Activated CD4-positive, alpha-beta T cell treated with anti-CD3 and anti-CD28 coated beads, Interleukin-2, amount 50 U/mL, for 24 hours (primary cell): ENCODE results near the gene PEAK1.
"Not testable (repeated sequence)": the region's sequence is repeated elsewhere in the genome, so short reads cannot be mapped to it uniquely, and the experiment has no call there.

Experiments
- DNase-seq, 2 donors: peaks; one replicate each; pipeline ENCODE4 v3.0.0-alpha.2; 2020; ENCODE audit warnings: low read depth in 1 of 2, low spot score in 1 of 2

PEAK1 gene

DNA sequence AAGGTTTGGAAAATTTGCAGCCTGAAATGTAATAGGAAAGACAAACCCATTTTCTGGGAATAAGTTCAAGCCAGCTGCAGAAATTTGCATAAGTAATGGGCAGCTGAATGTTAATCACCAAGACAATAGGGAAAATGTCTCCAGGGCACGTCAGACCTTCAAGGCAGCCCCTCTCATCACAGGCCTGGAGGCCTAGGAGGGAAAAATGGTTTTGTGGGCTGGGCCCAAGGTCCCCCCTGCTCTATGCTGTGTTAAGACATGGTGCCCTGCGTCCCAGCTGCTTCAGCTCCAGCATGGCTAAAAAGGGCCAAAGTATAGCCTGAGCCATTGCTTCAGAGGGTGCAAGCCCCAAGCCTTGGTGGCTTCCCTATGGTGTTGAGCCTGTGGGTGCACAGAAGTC lies 184.3 kb downstream of the PEAK1 start:
- no peak for DNase-seq

DNA sequence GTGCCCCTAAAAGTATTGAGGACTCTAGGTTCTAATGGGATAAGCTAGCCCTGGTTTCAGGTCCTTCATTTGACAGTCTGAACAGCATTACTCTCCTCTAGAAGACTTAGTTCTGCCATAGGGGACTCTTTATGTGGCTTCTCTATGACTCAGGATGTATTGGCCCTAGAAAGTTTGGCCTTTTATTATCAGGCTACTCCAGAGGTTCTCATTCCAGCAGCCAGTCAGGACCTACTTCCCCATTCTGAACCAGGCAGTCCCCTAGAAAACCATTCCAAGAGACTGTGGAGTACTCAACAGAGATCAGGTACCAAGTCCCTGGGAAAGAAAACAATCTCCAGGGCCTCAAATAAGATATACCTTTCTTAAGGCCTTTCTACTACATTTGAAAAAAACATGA lies 191.1 kb downstream of the PEAK1 start:
- no peak for DNase-seq

DNA sequence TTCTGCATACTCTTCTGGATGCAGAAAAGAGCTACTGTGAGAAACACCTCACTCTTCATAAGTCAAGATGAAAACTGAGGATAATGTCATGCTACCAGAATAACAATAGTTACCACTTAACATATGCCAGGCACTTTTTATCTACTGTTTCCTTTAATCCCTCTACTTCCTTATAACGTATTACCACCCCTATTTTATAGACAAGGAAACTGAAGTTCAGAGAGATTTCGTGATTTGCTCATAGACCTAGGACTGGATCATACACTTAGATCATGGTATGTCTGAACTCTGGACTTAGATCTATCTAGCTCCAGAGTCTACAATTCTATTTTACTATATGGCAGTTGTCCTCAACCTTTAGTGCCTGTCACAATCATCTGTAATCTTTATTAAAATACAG lies 193.3 kb downstream of the PEAK1 start:
- no peak for DNase-seq

DNA sequence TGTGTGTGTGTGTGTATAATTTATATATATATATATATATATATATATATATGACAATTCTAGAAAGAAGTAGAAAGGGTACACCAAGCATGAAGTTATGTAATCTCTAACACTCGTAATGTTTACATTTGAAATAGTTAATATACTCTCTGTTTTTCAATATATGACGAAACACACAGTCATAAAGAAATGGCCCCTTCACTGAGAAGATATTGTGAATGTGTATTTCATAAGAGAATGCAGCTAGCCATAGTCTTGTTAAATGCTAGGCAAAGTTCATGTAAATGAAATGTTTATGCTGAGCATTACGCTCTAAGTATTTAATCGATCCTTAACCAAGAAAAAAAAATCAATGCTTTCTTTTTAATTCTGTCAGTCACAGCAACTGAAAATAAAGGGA lies 194.3 kb downstream of the PEAK1 start:
- DNase-seq = no peak

DNA sequence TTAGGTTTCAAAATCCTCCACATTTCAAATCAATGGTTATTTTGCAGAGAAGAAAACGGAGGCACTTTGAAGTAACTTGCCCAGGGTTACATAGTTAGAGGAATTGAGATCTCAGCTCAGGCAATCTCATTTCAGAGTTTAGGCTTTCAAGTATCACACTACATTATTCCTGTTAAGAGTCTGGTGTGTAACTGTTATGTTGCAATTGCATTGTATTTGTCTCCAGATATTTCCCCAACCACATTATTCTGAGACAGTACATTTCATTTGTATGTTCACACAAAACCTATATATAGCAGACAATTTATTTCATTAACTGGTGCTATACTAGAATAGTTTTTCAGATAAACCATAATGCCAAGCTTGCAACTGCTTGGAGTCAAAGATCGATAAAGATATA lies 194.8 kb downstream of the PEAK1 start:
- no peak for DNase-seq

DNA sequence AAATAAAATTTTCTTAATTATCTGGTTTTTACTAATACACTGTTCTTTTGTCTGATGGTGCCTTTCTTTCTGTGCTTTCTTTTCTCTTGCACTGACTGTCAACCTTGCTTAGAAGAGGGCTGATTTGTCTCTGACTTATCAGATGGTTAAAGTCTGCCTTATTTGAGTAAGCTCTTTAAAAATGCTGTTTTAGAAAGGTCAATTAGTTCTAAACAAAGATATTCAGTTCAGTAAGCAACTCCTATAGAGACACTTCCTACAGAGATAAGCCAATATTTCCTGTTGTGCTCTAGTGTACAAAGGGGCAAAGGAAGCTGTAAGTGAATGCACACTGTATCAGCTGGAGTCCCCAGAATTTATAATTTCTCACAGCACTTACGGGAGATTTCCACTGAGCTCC lies 195.6 kb downstream of the PEAK1 start:
- DNase-seq = no peak

DNA sequence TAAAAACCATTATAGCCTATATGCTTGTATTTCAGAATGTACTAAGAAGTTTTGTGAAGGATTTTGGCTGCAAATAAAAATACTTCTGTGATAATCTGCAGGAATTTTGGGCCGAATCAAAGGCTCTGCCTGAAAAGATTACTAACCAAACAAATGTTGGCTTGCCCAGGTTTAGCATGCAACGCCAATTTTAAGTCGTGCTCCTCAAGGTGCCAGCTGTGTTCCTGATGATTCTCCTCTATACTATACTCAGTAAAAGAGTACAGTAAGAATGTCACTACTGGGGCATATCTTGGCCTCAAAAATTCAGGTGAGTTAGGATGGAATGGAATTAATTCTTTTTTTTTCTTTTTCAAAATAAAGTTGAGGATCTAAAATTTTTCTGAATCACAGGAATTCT lies 198.2 kb downstream of the PEAK1 start:
- no peak for DNase-seq

DNA sequence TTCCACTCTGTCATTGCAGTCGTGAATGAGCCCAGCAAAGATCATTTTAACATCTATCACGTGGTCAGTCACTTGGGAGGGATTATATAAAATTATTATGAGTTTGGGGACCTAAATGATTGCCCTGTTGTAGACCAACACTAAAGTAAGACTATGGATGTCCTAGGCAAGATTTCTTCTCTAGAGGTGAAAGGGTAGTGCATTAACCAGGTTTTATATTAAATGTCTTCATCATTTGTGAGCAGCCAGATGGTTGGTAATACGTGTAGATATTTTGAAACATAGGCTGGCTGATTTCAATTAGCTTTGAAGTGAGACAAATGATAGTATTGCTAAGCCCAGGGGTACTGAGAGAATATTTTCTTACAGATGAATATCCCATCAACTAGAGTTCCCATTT lies 198.7 kb downstream of the PEAK1 start:
- DNase-seq = no peak

DNA sequence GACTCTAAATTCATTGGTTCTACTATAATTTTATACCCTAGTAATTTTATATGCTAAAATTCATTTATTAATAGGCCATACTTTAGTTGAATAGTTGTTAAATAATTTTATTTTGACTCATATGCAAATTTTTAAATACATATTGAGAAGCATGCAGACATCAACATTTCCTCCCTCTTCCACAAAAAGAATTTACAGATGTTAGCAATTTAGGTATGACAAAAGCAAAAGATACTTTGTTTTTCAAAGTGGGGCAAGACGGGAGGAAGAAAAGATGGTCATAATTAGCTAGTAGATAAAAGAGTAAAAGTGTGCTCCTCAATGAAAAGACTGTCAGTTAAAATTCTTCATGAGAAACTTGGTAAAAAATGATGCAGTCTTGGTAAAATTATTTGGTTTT lies 200.1 kb downstream of the PEAK1 start:
- DNase-seq = no peak

DNA sequence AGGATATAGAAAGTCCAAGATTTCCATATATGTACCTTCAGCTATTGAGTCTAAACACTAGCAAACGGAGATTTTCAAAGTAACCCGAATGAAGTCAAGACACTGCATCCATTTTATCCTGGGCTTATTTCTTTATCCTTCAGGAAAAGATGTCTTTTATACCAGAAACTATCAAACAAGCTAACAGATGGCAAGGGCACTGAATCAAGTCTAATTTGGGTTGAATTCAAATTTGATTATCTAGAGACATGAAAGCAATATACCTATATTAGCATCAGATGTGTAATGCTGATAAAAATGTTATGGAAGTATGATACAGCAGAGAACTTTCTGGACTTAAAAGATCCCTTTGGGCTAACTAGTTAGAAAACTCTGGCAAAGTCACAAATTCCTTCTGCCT lies 210.7 kb downstream of the PEAK1 start:
- no peak for DNase-seq

DNA sequence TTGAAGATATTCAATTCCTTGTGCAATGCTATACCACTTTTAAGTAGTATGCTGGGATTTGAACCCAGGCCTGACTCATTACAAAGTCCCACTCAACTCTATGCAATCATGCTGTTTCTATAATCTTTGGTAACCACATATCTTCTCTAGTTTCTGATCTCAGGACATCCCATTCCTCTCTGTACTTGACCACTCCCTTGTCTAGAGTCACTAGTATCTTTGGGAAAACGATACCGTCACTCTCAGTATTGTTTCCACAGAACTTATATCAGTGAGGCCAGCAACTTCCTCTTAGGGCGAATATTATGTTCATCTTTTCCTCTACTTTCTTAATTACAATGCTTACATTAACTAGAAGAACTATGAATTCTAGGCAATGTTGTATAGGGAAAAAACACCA lies 211.7 kb downstream of the PEAK1 start:
- DNase-seq = no peak

DNA sequence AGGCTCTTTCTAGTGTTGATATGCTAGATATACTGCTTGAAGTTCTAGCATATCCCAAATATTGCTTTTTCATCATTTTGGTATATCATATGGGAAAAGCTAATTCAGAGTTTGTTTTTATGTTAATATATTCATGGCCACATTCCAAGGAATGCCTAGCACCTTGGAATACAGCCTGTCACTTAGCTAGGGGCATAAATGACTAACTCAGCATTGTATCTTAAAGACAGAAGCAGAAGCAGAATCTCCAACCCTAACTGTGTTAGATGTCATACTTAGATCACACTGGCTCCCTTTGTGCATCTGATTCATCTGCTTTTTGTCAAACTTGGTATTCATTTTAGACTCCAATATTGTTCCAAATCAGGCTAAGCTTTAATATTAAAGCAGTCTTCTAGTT lies 218.2 kb downstream of the PEAK1 start:
- DNase-seq = no peak

DNA sequence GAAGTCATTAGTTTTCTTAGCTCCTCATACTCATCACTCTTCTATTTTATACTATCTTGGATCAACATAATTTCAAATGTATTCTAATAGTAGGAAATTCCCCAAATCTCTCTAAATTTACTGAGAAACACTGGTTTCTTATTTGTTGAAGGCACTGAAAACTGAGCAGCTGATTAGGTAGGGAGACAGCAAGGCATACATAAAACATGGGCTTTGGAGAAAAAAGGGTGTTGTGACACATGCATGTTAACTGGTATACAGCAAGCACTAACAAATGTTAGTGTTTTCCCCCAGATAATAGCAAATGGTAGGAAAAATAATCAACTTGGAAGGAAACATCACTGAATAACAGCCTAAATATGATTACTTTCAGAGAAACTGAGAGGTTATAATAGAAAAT lies 223.5 kb downstream of the PEAK1 start:
- no peak for DNase-seq

DNA sequence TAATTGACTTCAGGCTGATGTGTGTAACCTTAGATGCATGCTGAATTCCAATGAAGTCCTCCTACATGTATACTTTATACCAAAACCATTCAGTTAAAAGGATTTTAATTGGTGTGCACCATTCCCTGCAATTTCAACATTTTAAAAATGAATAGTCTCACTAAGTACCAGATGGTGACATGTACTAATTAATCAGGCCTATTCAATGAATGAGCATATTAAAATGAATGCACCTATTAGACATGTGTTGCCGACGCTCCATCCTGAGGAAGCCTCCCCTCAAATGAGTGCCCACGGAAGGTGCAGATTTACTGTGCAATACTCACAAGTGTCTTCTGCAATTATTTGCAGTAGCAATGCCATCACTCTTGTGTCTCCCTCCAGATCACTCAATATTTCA lies 224.3 kb downstream of the PEAK1 start:
- no peak for DNase-seq

DNA sequence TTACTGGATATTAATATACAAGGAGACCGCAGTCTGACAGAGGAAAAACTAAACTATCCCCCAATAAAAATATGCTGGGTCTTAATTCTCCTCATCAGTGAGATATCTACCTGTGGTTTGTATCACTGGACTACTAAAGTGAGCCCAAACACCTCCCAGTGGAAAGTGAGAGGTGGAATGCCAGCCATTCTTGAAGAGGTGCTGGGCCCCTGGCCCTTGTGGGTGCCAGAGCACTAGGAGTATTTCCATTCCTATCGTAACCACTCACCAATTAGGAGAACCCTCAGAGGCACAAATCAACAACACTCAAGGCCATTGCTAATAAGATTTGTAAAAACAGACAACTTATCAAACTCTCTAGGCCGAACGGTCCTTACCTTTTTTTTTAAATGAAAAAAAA lies 227.5 kb downstream of the PEAK1 start:
- DNase-seq = no peak

DNA sequence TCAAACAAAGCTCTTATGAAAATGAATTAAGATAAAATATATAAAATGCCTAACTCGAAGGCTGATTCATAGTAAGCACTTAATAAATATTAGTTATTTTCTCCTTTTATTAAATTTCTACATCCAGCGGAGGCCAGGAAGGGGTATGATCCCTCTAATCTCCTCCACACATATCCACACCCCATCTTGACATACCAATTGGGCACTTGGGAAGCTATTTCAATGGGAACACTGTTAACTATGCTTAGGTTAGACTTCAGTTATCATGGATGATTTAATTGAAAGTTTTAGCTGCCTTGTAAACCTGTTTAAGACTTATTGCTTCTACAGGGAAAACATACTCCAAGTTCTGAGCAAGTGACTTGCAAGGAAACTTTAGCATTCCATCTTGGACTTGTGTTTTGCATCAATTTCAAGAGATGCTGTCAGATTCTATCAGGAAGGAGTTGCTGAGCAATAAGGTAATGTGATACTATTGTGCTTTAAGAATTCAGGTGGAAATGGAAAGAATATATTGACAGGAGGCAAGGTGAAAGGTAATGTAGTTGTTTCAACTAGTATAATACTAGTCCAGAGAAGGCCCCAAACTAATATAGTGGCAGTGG lies 228.6 kb downstream of the PEAK1 start:
- no peak for DNase-seq

DNA sequence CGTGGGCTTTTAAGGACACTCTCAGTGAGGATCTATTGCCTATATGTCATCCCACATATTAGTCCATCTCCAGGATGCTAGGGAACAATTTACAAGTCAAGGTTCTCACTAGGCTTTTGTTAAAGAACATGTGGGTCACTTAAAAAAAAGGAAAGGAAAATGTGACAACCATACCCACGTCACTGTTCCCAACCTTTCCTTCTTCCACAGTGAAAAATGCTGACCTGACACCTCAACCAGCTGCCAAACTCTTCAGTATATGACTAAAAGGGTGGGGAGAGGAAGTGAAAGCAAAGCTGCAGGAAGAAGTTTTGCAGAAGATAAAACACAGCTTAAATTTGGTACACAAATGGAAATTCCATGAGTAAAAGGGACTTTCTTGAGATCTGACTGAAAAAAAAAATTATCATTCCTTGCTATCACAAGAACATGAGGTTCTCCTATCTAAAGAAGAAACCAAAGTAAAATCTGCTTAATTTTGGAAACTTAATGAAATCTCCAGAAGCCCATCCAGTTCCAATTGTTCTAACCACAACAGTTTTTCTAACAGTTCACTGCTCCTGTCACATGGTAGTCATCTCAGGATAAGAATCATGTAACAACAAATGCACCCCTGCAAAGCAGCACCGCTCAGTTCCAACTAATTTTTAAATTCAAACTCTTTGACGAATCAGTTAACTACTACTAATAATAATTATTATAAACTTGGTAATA lies 232.0 kb downstream of the PEAK1 start:
- DNase-seq = peak in 1 of 2 donors; percentile 36

DNA sequence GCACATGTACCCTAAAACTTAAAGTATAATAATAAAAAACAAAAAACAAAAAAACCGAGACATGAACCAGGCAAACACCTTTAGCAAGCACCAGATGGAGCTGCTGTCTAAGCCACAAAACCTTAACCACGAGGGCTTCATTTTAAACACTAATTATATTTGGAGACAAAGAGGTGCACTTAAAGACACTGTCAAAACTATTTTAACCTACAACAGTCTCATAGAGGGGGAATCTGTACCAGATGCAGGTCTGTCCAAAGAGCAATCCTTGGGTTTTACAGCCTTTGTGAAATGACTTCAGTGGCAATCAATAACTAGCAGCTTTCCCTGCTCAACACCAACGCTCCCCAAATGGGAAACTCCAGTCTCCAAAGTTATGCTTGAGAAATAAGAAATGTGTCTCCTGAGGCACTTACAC lies 233.3 kb downstream of the PEAK1 start:
- DNase-seq = no peak

DNA sequence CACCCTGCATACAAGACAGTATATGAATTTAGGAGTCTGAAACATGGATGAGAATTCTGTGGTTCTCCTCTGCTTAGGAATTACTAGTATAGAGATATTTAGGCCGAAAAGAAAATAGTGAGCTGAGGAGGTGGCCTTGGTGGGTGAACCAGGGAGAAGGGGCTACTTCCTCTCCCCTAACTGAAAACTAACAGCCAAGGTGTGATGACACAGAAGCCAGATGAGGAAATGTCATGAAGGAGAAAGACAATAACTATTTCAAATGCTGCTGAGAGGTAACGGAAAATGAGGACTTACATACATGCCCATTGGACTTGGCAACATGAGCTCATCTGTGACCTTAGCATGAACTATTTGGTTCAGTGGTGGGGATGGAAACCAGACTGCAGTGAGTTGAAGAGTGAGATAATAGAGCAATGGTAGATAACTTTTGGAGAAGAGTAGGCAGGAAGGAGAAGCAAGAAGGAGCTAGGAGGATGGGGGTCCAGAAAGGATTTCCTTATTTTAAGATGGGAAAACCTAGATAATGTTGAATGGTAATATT lies 234.6 kb downstream of the PEAK1 start:
- DNase-seq = no peak

DNA sequence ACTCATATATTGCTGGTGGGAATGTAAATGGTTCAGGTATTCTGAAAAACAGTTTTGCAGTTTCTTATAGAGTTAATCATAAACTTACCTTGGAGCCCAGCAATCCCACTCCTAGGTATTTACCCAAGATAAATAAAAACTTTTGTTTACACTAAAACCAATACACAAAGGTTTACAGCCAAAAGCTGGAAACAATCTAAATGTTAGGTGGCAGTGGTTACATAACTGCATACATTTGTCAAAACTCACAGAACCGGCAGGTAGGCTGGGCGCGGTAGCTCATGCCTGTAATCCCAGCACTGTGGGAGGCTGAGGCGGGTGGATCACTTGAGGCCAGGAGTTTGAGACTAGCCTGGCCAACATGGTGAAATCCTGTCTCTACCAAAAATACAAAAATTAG lies 235.6 kb downstream of the PEAK1 start:
- not testable (repeated sequence) for DNase-seq

DNA sequence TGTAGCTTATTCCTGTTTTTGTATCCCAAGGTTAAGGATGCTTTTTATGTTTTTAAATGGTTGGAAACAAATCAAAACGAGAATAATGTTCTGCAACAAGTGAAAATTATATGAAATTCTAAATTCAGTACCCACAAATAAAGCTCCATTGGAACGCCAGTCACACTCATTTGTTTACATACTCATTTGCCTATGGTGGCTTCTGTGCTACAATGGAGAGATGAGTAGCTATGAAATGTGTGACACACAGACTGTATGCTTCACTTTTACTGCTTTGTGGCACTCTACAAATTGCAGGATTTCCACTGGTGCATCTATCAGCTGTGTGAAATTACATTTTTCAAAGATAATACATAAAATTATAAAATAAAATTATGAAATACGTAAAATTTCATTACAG lies 236.8 kb downstream of the PEAK1 start:
- no peak for DNase-seq

DNA sequence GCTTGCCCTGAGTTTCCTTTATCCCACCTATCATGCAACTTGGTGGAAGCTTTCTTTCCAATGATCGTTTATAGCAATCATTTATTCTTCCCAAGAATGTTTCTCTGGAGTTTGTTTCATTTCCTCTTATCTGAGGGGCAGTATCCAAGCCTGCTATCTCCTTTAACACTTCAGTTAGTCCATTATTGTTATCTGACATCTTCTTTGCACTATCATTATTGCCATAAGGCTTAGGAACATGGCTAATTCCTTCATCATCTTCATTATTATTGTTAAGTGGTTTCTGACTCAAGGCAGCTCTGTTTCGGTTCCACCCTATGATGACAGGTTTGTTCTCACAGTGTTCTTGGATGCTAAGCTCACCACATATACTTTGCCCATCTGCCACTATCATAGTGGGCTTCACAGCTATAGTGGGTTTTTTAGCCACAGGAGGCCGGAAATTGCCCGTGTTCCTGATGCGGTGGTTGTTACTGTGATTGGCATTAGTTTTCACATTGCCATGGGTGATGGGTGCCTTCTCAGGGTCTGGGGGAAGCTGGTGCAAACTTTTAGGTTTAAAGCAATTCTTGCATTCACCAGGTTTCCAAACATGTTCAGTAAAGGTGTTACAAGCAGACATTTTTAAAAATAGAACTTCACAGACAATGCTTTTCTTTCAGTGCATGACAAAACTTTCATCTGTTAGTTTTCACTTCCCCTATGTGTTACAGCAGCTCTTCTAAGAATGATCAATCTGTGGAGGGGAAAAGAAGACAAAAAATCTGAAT lies 238.4 kb downstream of the PEAK1 start:
- DNase-seq = no peak
